Calu3 (cell line): ENCODE measurements around the gene RPSA. TPM values are rescaled to one million over a fixed set of nuclear protein-coding genes. Genes with fewer than 3 reads are reported as not detected.
"Not testable (repeated sequence)": the region's sequence is repeated elsewhere in the genome, so short reads cannot be mapped to it uniquely, and the experiment has no call there.

Experiments
- BruUV-seq: library from RNA; stranded (reverse); fragments of 400-500 nt; replicated peaks from 2 replicates; lab custom pipeline; 2021; lab: Mats Ljungman, UMichigan
- CTCF ChIA-PET: fragments of 300-600 bp; sonication (Branson Sonifier 250); formaldehyde crosslinking; loops from one replicate; lab custom pipeline; 2022; ENCODE audit warnings: antibody characterized with exemption; lab: Charles Lee
- DNase-seq: peaks from one replicate; pipeline ENCODE4 v3.0.0; 2022
- H3K27ac Mint-ChIP-seq: one replicate; pipeline ENCODE4 v1.8.0; 2022; ENCODE audit warnings: mixed read lengths; ENCODE audit not compliant: unreplicated experiment
- H3K27me3 Mint-ChIP-seq: one replicate; pipeline ENCODE4 v1.8.0; 2022; ENCODE audit warnings: mixed read lengths; ENCODE audit not compliant: unreplicated experiment
- H3K36me3 Mint-ChIP-seq: one replicate; pipeline ENCODE4 v1.8.0; 2022; ENCODE audit warnings: mild to moderate bottlenecking, moderate library complexity, mixed read lengths; ENCODE audit not compliant: insufficient read depth, unreplicated experiment
- H3K4me1 Mint-ChIP-seq: one replicate; pipeline ENCODE4 v1.8.0; 2022; ENCODE audit warnings: mild to moderate bottlenecking, low read depth, mixed read lengths; ENCODE audit not compliant: unreplicated experiment
- H3K4me3 Mint-ChIP-seq: one replicate; pipeline ENCODE4 v1.8.0; 2022; ENCODE audit warnings: mild to moderate bottlenecking, low read depth, moderate library complexity, mixed read lengths; ENCODE audit not compliant: unreplicated experiment
- H3K9me3 Mint-ChIP-seq: one replicate; pipeline ENCODE4 v1.8.0; 2022; ENCODE audit warnings: low read depth, mixed read lengths; ENCODE audit not compliant: unreplicated experiment
- CTCF ChIP-seq: fragments of 200-600 bp; IDR thresholded peaks from one replicate; pipeline ENCODE4 v1.8.0; 2022; ENCODE audit warnings: antibody characterized with exemption; ENCODE audit not compliant: unreplicated experiment
- intact Hi-C: fragments of 100-400 bp; cut with micrococcal nuclease; formaldehyde crosslinking; loops from one replicate; pipeline ENCODE4 v1.10.0; 2022; ENCODE audit not compliant: unreplicated experiment
- total RNA-seq: library from RNA; stranded (reverse); gene quantifications from 2 replicates; pipeline ENCODE4 v1.2.3, GENCODE V29; 2022

Gene RPSA
- total RNA-seq, 1 experiment from 2014 or later, result 904 TPM

DNA sequence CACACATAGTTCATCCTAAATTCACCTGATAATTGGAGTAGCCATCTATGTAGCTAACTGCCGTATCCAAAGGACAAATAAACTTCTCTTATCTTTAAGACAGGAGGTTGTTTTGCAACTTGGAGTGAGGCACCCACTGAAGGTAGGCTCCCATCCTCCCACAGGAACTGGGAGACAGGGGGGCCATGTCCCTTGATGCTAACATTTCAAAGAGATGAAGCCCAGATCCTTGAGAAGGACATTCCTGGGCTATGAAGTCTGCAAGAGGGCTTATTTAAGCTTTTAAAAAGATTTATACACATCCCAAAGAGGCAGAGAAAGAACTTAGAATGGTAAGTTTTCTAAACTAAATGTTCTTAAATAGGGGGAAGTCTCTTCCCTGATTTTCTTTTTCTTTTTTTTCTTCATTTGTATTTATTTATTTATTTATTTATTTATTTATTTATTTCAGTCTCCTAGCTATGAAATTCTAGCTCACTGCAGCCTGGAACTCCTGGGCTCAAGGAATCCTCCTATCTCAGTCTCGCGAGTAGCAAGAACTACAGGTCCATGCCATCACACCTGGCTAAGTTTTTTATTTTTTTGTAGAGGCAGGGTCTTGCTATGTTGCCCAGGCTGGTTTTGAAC, 48.2 kb downstream of the RPSA start:
- TF ChIP-seq CTCF, result no peak
- Mint-ChIP-seq H3K4me1 (peaks cover 14% of the 10 kb centered on the region), H3K4me3 (no peak overlapping the region), H3K27me3 (no peaks in the 10 kb centered on the region), H3K9me3 (no peaks in the 10 kb centered on the region), H3K27ac (no peak overlapping the region), H3K36me3 (no peaks in the 10 kb centered on the region)
- no TSS peak for BruUV-seq
- intact Hi-C loops, result no loop called here
- no peak for DNase-seq
- CTCF ChIA-PET, result no interaction called here

- Mint-ChIP-seq H3K9me3 (no peaks in the 10 kb centered on the region), H3K4me1 (peaks cover 22% of the 10 kb centered on the region), H3K36me3 (no peaks in the 10 kb centered on the region), H3K27ac (no peak overlapping the region), H3K27me3 (no peaks in the 10 kb centered on the region), H3K4me3 (no peak overlapping the region)
- CTCF ChIA-PET, result no interaction called here
- no TSS peak for BruUV-seq
- DNase-seq, result no peak
- no peak for TF ChIP-seq CTCF
- intact Hi-C loops, result no loop called here
These were observed 49.6 kb downstream of the RPSA start for GRCh38 chr3:39456159-39456558.

DNA sequence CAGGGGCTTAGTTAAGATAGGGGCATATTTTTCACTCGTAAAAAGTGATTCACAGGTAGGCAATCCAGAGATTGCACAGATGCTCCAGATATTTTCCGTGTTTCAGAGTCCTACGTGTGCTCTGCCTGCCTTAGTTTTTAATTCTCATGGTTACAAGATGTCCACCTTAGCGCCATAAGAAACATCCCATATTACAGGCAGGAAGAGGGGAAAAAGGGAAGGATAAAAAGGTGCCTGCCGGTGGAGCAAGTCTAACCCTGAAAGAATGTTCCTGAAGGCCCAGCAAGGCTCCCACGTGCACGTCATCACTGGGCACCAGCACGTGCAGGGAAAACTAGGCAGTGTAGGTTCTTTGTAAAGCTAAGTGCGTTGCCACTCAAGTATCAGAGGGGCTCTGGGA, 50.8 kb downstream of the RPSA start:
- CTCF ChIA-PET, result no interaction called here
- DNase-seq, result no peak
- Mint-ChIP-seq H3K9me3 (no peaks in the 10 kb centered on the region), H3K4me1 (peaks cover 22% of the 10 kb centered on the region), H3K27ac (no peak overlapping the region), H3K4me3 (no peak overlapping the region), H3K36me3 (no peaks in the 10 kb centered on the region), H3K27me3 (no peaks in the 10 kb centered on the region)
- intact Hi-C loops, result no loop called here
- TF ChIP-seq CTCF, result no peak
- no TSS peak for BruUV-seq

- intact Hi-C loops, BruUV-seq, H3K27ac Mint-ChIP-seq, DNase-seq, H3K27me3 Mint-ChIP-seq, H3K9me3 Mint-ChIP-seq, H3K36me3 Mint-ChIP-seq, H3K4me3 Mint-ChIP-seq: not testable (repeated sequence)
- H3K4me1 Mint-ChIP-seq, result peaks cover 11% of the 10 kb centered on the region
- CTCF ChIA-PET, result interaction anchor here (0.6 kb wide), 1 partner anchor 714 kb away, joined by 3 read pairs; no protein-coding TSS in a partner anchor
These were observed 52.1 kb downstream of the RPSA start for GRCh38 chr3:39458579-39458978.

GRCh38 chr3:39460677-39461076, 54.2 kb downstream of the RPSA start:
- Mint-ChIP-seq H3K27me3 (no peaks in the 10 kb centered on the region), H3K36me3 (no peaks in the 10 kb centered on the region), H3K27ac (no peak overlapping the region), H3K4me1 (peaks cover 8% of the 10 kb centered on the region), H3K9me3 (no peaks in the 10 kb centered on the region), H3K4me3 (no peak overlapping the region)
- no TSS peak for BruUV-seq
- intact Hi-C loops, result no loop called here
- no peak for TF ChIP-seq CTCF
- peak; percentile 16 for DNase-seq
- CTCF ChIA-PET, result interaction anchor here (0.6 to 0.7 kb wide), 2 partner anchors 19 to 179 kb away, joined by 3 read pairs; no protein-coding TSS in a partner anchor
